AG04449 (cell line): ENCODE results near the gene TRMT1L.
"Not testable (repeated sequence)": the region's sequence is repeated elsewhere in the genome, so short reads cannot be mapped to it uniquely, and the experiment has no call there.

Experiments used
- CTCF ChIA-PET: fragments of 350-600 bp; formaldehyde crosslinking; extraction: SDS; loops from one replicate; lab custom pipeline; 2021; ENCODE audit warnings: antibody characterized with exemption; lab: Yijun Ruan, JAX
- POLR2A ChIA-PET: fragments of 400-600, 350-600 bp; formaldehyde crosslinking; extraction: SDS; loops from one replicate; lab custom pipeline; 2020; ENCODE audit warnings: antibody characterized with exemption, inconsistent platforms; lab: Yijun Ruan, JAX
- DNase-seq: peaks from one replicate; pipeline ENCODE4 v3.0.0-alpha.2; 2010; ENCODE audit warnings: low read depth, low spot score
- H3K4me3 ChIP-seq: 2 replicates; pipeline ENCODE4 v1.5.1; 2011; ENCODE audit warnings: low read depth, mild to moderate bottlenecking, control low read depth, low read length
- CTCF ChIP-seq: IDR thresholded peaks from one replicate; pipeline ENCODE4 v1.5.1; 2011; ENCODE audit warnings: mild to moderate bottlenecking, moderate library complexity, low read length, control low read depth, inconsistent platforms; ENCODE audit not compliant: insufficient read depth; ENCODE audit errors: missing control alignments

The TRMT1L gene

GRCh38 chr1:185156854-185157598 lies at the start of gene TRMT1L, which contains the start of gene SWT1:
TRMT1L (minus strand) TSS chr1:185156953; CDS start chr1:185156712, 241 bp downstream.
SWT1 (plus strand) TSS chr1:185157167; CDS start chr1:185160842, 3,675 bp downstream.
- CTCF ChIA-PET: interaction anchor here (0.8 to 4.2 kb wide), 7 partner anchors 13 to 513 kb away, joined by 3 to 55 read pairs (median 5); no protein-coding TSS in a partner anchor
- TF ChIP-seq CTCF: no peak
- POLR2A ChIA-PET: interaction anchor here (0.7 to 1.6 kb wide), 2 partner anchors 12 to 160 kb away, joined by 3 to 5 read pairs; partner anchors contain the start of gene IVNS1ABP
- DNase-seq: peak; percentile 94
- peak within 1 kb of the TSS; percentile 89 for H3K4me3 ChIP-seq

- TF ChIP-seq CTCF: no peak
- no peak overlapping the region for H3K4me3 ChIP-seq
- no peak for DNase-seq
- CTCF ChIA-PET: interaction anchor here (1.7 kb wide), 1 partner anchor 34 kb away, joined by 3 read pairs; no protein-coding TSS in a partner anchor
- POLR2A ChIA-PET: no interaction called here
These were observed 44.1 kb upstream of the TRMT1L start for GRCh38 chr1:185200889-185201288.

GRCh38 chr1:185198712-185199111 lies 42.0 kb upstream of the TRMT1L start:
- CTCF ChIA-PET: interaction anchor here (0.8 to 1.7 kb wide), 3 partner anchors 17 to 40 kb away, joined by 3 to 4 read pairs (median 4); no protein-coding TSS in a partner anchor
- DNase-seq, H3K4me3 ChIP-seq, POLR2A ChIA-PET: not testable (repeated sequence)

GRCh38 chr1:185193756-185194155 lies 37.0 kb upstream of the TRMT1L start:
- TF ChIP-seq CTCF: no peak
- CTCF ChIA-PET: no interaction called here
- no peak overlapping the region for H3K4me3 ChIP-seq
- POLR2A ChIA-PET: no interaction called here
- no peak for DNase-seq

GRCh38 chr1:185170291-185170848 lies 13.6 kb upstream of the TRMT1L start:
- POLR2A ChIA-PET: no interaction called here
- TF ChIP-seq CTCF: peak; percentile 63
- no peak overlapping the region for H3K4me3 ChIP-seq
- no peak for DNase-seq
- CTCF ChIA-PET: interaction anchor here (0.6 to 10.1 kb wide), 60 partner anchors 8 to 1035 kb away, joined by 3 to 173 read pairs (median 4); partner anchors contain the start of genes EDEM3, NIBAN1, RNF2 and SWT1

GRCh38 chr1:185166106-185166505 lies 9.4 kb upstream of the TRMT1L start:
- CTCF ChIA-PET: interaction anchor here (10.1 kb wide), 1 partner anchor 180 kb away, joined by 173 read pairs; no protein-coding TSS in a partner anchor
- POLR2A ChIA-PET: no interaction called here

More at GRCh38 chr1:185166106-185166505, 9.4 kb upstream of the TRMT1L start:
- DNase-seq: no peak
- no peak overlapping the region for H3K4me3 ChIP-seq
- TF ChIP-seq CTCF: no peak
